Natural killer cell treated with Interleukin-12 subunit alpha and Interleukin-12 subunit beta and Interleukin-15 and Interleukin-18, amount 100 ng/mL, for 72 hours (primary cell): Measurements from ENCODE around the gene MYO9A. TPM values are rescaled to one million over a fixed set of nuclear protein-coding genes. Genes with fewer than 3 reads are reported as not detected.

Experiments
- ATAC-seq, 2 donors: fragments of 150-1000 bp; cut with Tn5 transposase in 1 of 2; sonication (Bioruptor Pico), chemical (Tn5 transposase) in 1 of 2; 2 replicates each; pipeline ENCODE4 v1.10.0; 2021
- DNase-seq: peaks from one replicate; pipeline ENCODE4 v3.0.0; 2022; ENCODE audit warnings: low spot score
- H3K27ac Mint-ChIP-seq, 2 donors: 1 replicate in 1 of 2; 2 replicates in 1 of 2; pipeline ENCODE4 v1.8.0; 2022; ENCODE audit warnings: mixed read lengths in 2 of 2, mild to moderate bottlenecking in 1 of 2, moderate library complexity in 1 of 2
- H3K27me3 Mint-ChIP-seq, 2 donors: 1 replicate in 1 of 2; 2 replicates in 1 of 2; pipeline ENCODE4 v1.8.0; 2022; ENCODE audit warnings: mixed read lengths in 2 of 2
- H3K36me3 Mint-ChIP-seq: one replicate; pipeline ENCODE4 v1.8.0; 2022; ENCODE audit warnings: mixed read lengths
- H3K4me1 Mint-ChIP-seq, 2 donors: 1 replicate in 1 of 2; 2 replicates in 1 of 2; pipeline ENCODE4 v1.8.0; 2022; ENCODE audit warnings: low read depth in 2 of 2, mixed read lengths in 2 of 2, mild to moderate bottlenecking in 1 of 2
- H3K4me3 Mint-ChIP-seq: one replicate; pipeline ENCODE4 v1.8.0; 2022; ENCODE audit warnings: mixed read lengths
- H3K9me3 Mint-ChIP-seq: 2 replicates; pipeline ENCODE4 v1.8.0; 2022; ENCODE audit warnings: mixed read lengths
- total RNA-seq, 2 donors: library from RNA; stranded (reverse); gene quantifications; one replicate each; pipeline ENCODE4 v1.2.3, GENCODE V29; 2022

The MYO9A gene
- total RNA-seq = 10 to 100 TPM; 16.3 to 19.8 TPM

GRCh38 chr15:72118017-72118978 lies at the start of gene MYO9A, which contains the start of gene SENP8:
TSS of gene MYO9A (minus strand) at chr15:72118150. CDS start at chr15:72046563, 71,587 bp downstream.
TSS of gene SENP8 (plus strand) at chr15:72118403. CDS start at chr15:72139624, 21,221 bp downstream.
- no peaks in the 10 kb centered on the region for H3K9me3 Mint-ChIP-seq
- peak; percentile 97 for DNase-seq
- H3K36me3 Mint-ChIP-seq = no peaks in the 10 kb centered on the region
- ATAC-seq = peak; percentile 89 to 91
- H3K4me1 Mint-ChIP-seq = peaks cover 15 to 29% of the 10 kb centered on the region in 2 donors
- no peaks in the 10 kb centered on the region for H3K27me3 Mint-ChIP-seq
- peak within 1 kb of the TSS; percentile 85 to 93 for H3K27ac Mint-ChIP-seq
- H3K4me3 Mint-ChIP-seq = peak within 1 kb of the TSS; percentile 99

DNA sequence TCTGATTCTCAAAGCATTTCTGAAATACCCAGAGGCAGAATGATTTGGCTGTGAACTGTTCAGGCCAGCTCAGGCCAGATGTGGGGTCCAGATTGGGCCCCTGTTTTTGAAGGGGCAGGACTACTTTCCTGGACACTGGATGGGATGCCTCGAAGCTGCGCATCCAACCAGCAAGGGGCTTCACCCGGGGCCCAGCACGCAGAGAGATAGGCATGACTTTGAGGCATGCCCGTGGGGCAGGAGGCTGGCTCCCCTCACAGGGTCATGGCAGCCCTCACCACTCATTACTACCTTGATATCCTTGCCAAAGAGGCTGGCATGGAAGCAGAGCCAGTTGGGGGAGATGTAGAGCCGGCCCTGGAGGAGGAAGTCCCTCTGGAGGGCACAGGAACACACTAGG lies 49.5 kb upstream of the MYO9A start:
- H3K4me3 Mint-ChIP-seq = no peak overlapping the region
- H3K9me3 Mint-ChIP-seq = no peaks in the 10 kb centered on the region
- no peak overlapping the region for H3K27ac Mint-ChIP-seq
- no peak for DNase-seq
- no peaks in the 10 kb centered on the region for H3K36me3 Mint-ChIP-seq
- ATAC-seq = no peak
- peaks cover 0 to 3% of the 10 kb centered on the region in 2 donors for H3K27me3 Mint-ChIP-seq
- peaks cover 0 to 9% of the 10 kb centered on the region in 2 donors for H3K4me1 Mint-ChIP-seq

- DNase-seq (no peak), ATAC-seq (no peak)
- peaks cover 0 to 9% of the 10 kb centered on the region in 2 donors for H3K4me1 Mint-ChIP-seq
- no peak overlapping the region for H3K27ac Mint-ChIP-seq
- H3K4me3 Mint-ChIP-seq = no peak overlapping the region
- H3K9me3 Mint-ChIP-seq = no peaks in the 10 kb centered on the region
- no peaks in the 10 kb centered on the region for H3K36me3 Mint-ChIP-seq
- peaks cover 0 to 3% of the 10 kb centered on the region in 2 donors for H3K27me3 Mint-ChIP-seq
These were observed 48.9 kb upstream of the MYO9A start for GRCh38 chr15:72166716-72167417.

GRCh38 chr15:72163719-72164118 lies 45.8 kb upstream of the MYO9A start:
- ATAC-seq (no peak), DNase-seq (no peak)
- H3K36me3 Mint-ChIP-seq = no peaks in the 10 kb centered on the region
- H3K27me3 Mint-ChIP-seq = peaks cover 3 to 5% of the 10 kb centered on the region in 2 donors
- H3K4me1 Mint-ChIP-seq = peaks cover 0 to 3% of the 10 kb centered on the region in 2 donors
- H3K9me3 Mint-ChIP-seq = no peaks in the 10 kb centered on the region
- no peak overlapping the region for H3K4me3 Mint-ChIP-seq
- H3K27ac Mint-ChIP-seq = no peak overlapping the region

DNA sequence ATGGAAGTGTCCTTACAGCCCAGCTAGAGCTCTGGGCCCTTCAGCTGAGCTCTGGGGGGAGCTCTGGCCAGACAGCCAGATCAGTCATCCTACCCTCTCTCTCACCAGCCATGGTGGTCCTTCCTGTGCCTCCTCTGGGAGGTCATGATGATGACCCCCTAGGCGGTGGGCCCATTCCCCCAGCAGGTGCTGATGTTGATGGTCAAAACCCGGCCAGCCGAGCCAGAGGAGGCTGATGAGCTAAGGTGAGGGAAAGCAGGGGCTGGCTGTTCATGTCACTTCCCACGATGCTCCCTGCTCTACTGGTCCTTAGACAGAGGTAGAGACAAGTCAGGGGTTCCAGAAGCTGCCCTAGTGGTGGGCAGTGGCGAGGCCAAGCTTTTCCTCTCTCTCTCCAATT lies 44.6 kb upstream of the MYO9A start:
- ATAC-seq (no peak), DNase-seq (no peak)
- H3K4me1 Mint-ChIP-seq = no peaks in the 10 kb centered on the region
- no peak overlapping the region for H3K27ac Mint-ChIP-seq
- H3K27me3 Mint-ChIP-seq = peaks cover 3 to 6% of the 10 kb centered on the region in 2 donors
- no peaks in the 10 kb centered on the region for H3K9me3 Mint-ChIP-seq
- no peaks in the 10 kb centered on the region for H3K36me3 Mint-ChIP-seq
- no peak overlapping the region for H3K4me3 Mint-ChIP-seq

DNA sequence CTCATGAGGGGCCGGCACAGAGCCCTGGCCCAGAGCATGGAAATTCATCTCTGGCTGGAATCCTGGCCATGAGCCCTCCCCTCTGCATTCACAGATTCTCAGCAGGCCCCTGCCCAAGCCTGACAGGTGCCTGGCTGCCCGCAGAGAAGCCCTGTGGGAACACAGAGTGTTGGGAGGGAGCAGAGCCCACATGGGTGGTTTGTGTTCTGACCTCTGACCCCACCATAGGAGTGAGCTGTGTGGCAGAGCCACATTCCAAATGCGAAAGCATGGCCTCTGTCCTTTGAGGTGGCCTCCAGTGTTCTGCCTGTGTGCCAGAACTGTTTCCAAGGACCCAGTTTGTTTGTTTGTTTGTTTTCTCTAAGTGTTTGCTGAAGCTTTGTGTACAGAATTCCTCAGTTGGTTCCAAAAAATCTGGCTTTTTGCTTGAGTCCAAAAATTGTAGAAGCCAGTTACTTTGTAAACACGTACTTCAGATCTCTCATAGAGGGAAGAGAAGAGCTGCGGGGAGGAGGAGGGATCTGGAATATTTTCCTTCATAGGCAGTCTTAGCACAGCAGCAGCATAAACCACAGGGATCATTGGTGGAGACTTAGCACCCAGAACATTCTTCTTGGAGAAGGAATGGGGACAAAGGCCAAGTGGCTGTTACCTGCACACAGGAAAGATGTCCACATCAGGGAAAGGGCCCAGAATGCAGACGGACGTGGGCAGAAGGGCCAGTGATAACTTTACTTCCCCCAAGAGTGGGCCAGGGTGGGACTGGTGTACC lies 43.6 kb upstream of the MYO9A start:
- no peaks in the 10 kb centered on the region for H3K36me3 Mint-ChIP-seq
- peaks cover 5 to 6% of the 10 kb centered on the region in 2 donors for H3K27me3 Mint-ChIP-seq
- no peak overlapping the region for H3K27ac Mint-ChIP-seq
- H3K9me3 Mint-ChIP-seq = no peaks in the 10 kb centered on the region
- ATAC-seq (no peak), DNase-seq (no peak)
- H3K4me3 Mint-ChIP-seq = no peak overlapping the region
- no peaks in the 10 kb centered on the region for H3K4me1 Mint-ChIP-seq

DNA sequence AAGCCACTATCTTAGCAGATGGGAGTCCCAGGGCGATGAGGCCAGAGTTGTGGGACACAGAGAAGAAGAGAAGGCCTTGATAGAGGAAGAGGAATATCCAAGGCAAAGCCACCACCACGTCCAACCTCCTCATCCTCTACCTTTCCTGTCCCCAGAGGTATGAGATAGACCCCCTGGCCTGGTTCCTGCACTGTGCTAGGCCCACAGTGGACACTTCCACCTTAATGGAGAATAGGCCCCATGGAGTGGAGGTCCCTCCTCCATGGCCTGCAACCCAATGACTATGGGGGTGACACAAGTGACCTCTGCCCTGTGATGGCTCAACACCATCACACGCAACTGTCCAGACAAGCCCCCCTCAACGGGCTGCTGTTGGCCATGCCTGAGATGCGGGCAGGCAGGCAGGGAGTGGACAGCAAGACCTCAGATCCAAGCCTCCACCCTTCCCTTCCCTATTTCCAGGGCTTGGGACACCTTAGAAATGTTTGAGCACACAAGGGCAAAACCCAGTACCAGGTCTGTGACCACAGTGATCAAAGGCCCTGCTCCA lies 42.8 kb upstream of the MYO9A start:
- ATAC-seq (no peak), DNase-seq (no peak)

DNA sequence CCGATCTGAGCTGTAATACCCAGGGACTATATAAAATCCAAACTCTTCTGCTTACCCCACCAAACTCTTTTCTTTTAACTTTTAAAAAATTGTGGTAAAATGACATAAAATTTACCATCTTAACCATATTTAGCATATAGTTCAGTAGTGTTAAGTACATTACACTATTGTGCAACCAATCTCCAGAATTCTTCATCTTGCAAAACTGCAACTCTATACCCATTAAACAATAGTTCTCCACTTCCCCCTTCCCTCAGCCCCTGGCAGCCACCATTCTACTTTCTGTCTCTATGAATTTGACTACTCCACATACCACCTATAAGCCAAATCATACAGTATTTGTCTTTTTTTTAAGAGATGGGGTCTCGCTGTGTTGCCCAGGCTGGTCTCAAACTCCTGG lies 39.0 kb upstream of the MYO9A start:
- no peaks in the 10 kb centered on the region for H3K36me3 Mint-ChIP-seq
- H3K4me1 Mint-ChIP-seq = peaks cover 3 to 6% of the 10 kb centered on the region in 2 donors
- H3K9me3 Mint-ChIP-seq = no peaks in the 10 kb centered on the region
- peaks cover 6 to 7% of the 10 kb centered on the region in 2 donors for H3K27me3 Mint-ChIP-seq
- ATAC-seq = no peak
- no peak overlapping the region for H3K4me3 Mint-ChIP-seq
- H3K27ac Mint-ChIP-seq = peak overlapping the region in 1 of 2 donors; percentile 28
- DNase-seq = no peak

More for the DNA sequence above, 42.8 kb upstream of the MYO9A start:
- peaks cover under 1 to 2% of the 10 kb centered on the region in 2 donors for H3K4me1 Mint-ChIP-seq
- no peaks in the 10 kb centered on the region for H3K36me3 Mint-ChIP-seq
- no peak overlapping the region for H3K27ac Mint-ChIP-seq
- no peak overlapping the region for H3K4me3 Mint-ChIP-seq
- H3K27me3 Mint-ChIP-seq = peaks cover 3 to 6% of the 10 kb centered on the region in 2 donors
- H3K9me3 Mint-ChIP-seq = no peaks in the 10 kb centered on the region

- Mint-ChIP-seq H3K9me3 (no peaks in the 10 kb centered on the region), H3K4me3 (peak overlapping the region; percentile 84), H3K4me1 (peaks cover 3 to 6% of the 10 kb centered on the region in 2 donors), H3K36me3 (no peaks in the 10 kb centered on the region), H3K27me3 (peaks cover 9 to 14% of the 10 kb centered on the region in 2 donors), H3K27ac (no peak overlapping the region)
- ATAC-seq (peak; percentile 81 to 82), DNase-seq (peak; percentile 72)
These were observed 38.0 kb upstream of the MYO9A start for GRCh38 chr15:72155635-72156616.

- no peak for DNase-seq
- no peak for ATAC-seq
- Mint-ChIP-seq H3K9me3 (no peaks in the 10 kb centered on the region), H3K36me3 (no peaks in the 10 kb centered on the region), H3K27ac (no peak overlapping the region), H3K27me3 (peaks cover 9 to 18% of the 10 kb centered on the region in 2 donors), H3K4me3 (peak overlapping the region; percentile 84), H3K4me1 (peaks cover 3 to 6% of the 10 kb centered on the region in 2 donors)
These were observed 37.2 kb upstream of the MYO9A start for GRCh38 chr15:72155003-72155621.

DNA sequence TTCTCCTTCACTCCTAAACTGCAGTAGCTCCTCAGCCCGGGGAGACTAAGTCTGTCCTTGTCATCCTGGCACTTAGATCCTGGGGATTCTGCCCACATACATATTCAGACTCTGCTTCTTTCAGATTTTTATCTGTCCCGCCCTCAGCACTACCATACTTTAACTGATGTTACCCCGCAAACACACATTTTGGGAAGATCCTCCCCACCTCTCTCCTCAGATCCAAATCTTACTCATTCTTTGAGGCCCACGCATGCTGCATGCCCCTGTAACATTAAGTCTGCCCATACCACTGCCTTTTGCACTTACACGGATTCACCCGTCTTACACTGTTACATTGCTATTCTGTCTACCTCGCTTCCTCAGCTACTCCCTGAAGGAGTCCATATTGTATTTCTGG lies 36.4 kb upstream of the MYO9A start:
- no peaks in the 10 kb centered on the region for H3K9me3 Mint-ChIP-seq
- ATAC-seq (no peak), DNase-seq (no peak)
- H3K4me1 Mint-ChIP-seq = peaks cover 3 to 6% of the 10 kb centered on the region in 2 donors
- peaks cover 9 to 18% of the 10 kb centered on the region in 2 donors for H3K27me3 Mint-ChIP-seq
- no peak overlapping the region for H3K27ac Mint-ChIP-seq
- H3K4me3 Mint-ChIP-seq = no peak overlapping the region
- H3K36me3 Mint-ChIP-seq = no peaks in the 10 kb centered on the region
